NCI-H2107 treated with DMSO at 0.1 percent for 48 hours (cell line): ENCODE results near the gene TMEM248.
A peak's percentile ranks its signal among the peaks of the same experiment; 100 is the strongest.
"Not testable (repeated sequence)": the region's sequence is repeated elsewhere in the genome, so short reads cannot be mapped to it uniquely, and the experiment has no call there.

Experiments used
- DNase-seq: peaks from one replicate; lab custom pipeline; 2025; ENCODE audit not compliant: unreplicated experiment; lab: John Stamatoyannopoulos, UW

TMEM248 gene

DNA sequence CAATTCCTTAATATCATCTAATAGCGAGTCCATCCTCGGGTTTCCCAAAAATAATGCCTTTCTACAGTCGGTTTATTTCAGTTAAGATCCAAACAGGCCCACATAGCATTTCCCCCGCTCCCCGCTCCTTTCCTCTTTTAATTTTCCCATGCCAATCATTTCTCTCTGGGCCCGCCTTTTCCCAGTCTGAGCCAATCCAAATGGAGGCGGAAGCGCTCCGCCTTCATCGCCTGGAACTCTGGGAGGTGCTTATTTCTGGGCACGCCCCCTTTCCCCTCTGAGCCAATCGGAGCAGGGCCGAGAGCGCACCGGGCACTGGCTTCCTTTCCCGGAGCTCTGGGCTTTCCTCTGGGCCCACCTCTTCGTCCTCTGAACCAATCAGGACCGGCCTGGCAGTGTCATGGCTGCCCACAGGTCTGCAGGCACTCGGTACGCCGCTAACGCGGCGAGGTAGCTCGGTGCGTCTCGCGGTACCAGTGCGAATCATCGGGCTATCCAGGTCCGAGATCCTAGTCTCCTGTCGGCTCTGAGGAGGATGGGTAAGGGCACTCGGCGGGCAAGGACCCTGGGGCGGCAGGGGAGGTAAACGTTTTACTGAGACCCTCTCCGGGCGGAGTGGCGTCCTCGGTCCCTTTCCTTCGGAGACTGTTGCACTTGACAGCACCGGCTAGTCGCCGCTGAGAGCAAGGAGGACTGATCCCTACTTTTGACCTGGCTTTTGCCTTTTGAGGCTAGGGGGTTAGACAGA, 75.6 kb downstream of the TMEM248 start, which contains the start of gene TYW1:
Gene TYW1, plus strand, starts transcription at position 390 of the 748 bp plus-strand sequence. Its CDS starts 146 bp downstream, at position 536.
- peak; percentile 96 for DNase-seq

DNA sequence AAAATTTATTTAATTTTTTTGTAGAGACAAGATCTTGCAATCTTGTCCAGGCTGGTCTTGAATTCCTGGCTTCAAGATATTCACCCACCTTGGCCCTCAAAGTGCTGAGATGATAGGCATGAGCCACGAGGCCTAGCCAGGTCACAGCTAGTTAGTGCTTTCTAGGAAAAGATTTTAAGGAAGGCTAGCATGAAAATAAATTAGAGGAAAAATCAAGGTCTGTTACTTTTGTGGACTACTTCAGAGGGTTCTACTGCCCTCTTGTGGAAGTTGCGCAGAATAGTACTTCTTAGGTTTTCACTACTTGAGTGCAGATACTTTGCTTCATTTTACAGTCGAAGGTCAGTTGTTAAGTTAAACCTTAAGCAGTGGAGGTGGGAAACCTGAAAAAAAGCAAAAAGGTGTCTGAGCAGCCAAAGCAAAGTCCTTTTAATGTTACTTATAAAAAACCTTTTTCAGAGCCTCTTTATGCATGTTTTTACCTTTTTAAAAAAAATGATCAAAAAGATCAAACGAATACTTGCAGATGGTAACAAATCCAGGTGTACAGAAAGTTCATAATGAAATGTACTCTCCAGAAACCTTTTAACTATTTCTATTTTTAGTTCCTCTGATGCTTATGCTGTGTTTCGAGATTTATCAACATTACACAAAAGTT, 79.7 kb downstream of the TMEM248 start:
- DNase-seq: peak; percentile 15

DNA sequence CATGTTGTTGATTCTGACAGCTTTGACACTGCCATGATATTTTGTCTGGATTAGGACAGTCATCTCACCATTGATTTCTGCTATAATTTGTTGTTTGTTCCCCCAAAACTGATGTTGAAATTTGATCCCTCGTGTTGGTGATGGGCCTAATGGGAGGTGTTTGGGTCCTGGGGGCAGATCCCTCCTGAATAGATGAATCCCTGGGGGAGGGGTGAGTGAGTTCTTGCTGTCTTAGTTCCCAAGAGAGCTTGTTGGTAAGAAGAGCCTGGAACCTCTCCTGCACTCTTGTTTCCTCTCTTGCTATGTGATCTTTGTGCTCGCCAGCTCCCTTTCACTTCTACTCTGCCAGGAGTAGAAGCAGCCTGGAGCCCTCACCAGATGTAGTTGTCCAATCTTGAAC, 83.1 kb downstream of the TMEM248 start:
- DNase-seq: not testable (repeated sequence)

DNA sequence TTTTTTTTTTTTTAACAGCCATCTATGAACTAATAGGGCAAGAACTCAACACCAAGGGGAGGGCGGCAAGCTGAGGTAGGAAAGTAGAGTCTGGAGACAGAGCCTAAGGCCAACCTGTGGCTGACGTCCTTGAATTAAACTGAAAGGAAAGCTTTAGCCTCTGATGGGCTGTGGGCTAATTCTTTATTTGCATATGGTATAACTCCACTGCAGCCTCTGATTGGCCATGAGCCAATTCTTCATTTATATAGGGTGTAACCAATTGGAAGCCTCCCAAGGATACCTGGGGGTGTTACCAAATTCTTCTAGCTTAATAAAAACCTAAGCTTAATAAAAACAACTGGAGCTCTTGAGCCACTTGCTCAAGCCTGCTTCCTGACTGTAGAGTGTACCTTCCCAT, 85.9 kb downstream of the TMEM248 start:
- DNase-seq: no peak
